A549 treated with dexamethasone at 1 μM for 4 hours (cell line): Measurements from ENCODE around the gene FMO1. TPM values are rescaled to one million over a fixed set of nuclear protein-coding genes. Genes with fewer than 3 reads are reported as not detected.

Source experiments
- total RNA-seq: library from RNA; stranded (reverse); fragments of 200-300 nt; extraction: Qiagen RNA extraction; gene quantifications from 5 replicates; pipeline ENCODE4 v1.2.3, GENCODE V29; 2022

The FMO1 gene
- total RNA-seq: not detected in 5 replicates

GRCh38 chr1:171248302-171248701 lies at the start of gene FMO1:
TSS of gene FMO1 (plus strand) at chr1:171248494. CDS start at chr1:171258088, 9,594 bp downstream.

GRCh38 chr1:171313835-171314320 lies 65.6 kb downstream of the FMO1 start, which contains the start of gene FMO4:
TSS of gene FMO4 (plus strand) at chr1:171314183. CDS start at chr1:171319826, 5,643 bp downstream.

Other genes with a start within 250 kb of the FMO1 start
- not detected in 5 replicates for gene FMO3, start 157.6 kb upstream of the FMO1 start, total RNA-seq
- not detected in 5 replicates for gene FMO2, start 63.2 kb upstream of the FMO1 start, total RNA-seq
- gene FMO4, start 65.7 kb downstream of the FMO1 start, total RNA-seq: 0.24 to 0.89 TPM (median 0.51 TPM) in 5 replicates
- 71.6 to 96.7 TPM (median 83.3 TPM) in 5 replicates for gene PRRC2C, start 237.0 kb downstream of the FMO1 start, total RNA-seq